ENCODE results near the gene SDK1. TPM values are rescaled to one million over a fixed set of nuclear protein-coding genes. Genes with fewer than 3 reads are reported as not detected.

Gene SDK1
- polyA plus RNA-seq, 10 donors: 1.9 to 6.0 (median 2.7) TPM

DNA sequence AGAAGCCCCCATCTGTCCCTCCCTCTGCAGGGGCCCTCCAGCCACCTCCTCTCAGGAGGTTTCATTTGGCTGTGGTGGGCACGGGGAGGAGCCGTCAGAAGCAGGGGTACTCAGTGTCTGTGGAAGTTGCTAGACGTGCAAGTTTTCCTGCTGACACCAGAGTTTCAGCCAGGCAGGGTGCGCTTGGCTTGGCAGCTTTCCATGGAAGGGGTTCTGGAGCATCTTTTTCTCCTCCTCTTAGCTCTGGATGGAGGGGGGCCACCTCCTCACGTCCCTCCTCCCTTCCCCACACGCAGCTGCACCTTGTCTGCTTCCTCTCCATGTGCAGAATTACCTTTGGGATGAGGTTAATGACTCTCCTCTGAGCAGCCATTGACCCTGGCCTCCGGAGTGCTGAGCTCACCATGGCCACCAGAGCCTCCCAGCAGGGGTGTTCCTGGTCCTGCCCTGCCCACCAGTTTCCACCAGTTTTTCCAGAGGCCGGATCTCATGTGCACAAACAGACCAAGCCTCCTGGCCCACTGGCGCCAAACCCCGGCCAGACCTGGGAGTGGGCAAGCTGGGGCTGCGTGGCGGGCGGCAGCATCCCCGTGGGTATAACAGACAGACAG lies 801.3 kb downstream of the SDK1 start:
- peak in 1 of 3 donors; percentile 39 for DNase-seq

DNA sequence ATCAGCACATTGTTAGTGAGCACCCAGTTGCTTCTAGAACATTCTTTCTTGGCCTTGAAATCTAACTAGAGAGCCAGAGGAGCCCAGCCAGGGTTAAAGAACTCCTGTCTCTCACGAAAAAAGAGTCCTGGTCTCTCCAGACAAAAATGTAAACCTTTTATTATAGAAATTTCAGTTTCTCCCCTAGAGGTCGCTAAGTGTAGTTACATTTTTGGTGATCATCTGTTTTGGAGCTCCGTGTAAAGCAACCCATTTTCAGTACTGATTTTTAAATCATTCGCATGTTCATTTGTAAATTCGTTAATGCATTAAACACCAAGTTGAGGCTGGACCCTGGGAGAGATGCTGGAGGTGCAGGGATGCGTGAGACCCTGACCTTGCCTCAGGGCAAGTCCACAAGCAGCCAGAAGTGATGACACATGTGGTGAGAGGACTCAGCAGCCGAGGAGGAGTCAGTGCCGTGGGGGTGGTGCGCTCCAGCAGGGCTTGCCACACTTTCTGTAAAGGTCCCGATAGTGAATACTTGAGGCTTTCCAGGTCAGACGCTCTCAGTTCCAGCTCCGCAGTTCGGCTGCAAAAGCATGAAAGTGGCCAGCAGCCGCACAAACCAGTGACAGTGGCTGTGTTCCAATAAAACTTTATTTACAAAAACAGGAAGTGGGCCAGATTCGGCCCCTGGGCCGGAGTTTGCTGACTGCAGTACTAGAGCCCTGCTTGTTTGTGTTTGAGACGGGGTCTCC lies 802.5 kb downstream of the SDK1 start:
- DNase-seq: no peak

DNA sequence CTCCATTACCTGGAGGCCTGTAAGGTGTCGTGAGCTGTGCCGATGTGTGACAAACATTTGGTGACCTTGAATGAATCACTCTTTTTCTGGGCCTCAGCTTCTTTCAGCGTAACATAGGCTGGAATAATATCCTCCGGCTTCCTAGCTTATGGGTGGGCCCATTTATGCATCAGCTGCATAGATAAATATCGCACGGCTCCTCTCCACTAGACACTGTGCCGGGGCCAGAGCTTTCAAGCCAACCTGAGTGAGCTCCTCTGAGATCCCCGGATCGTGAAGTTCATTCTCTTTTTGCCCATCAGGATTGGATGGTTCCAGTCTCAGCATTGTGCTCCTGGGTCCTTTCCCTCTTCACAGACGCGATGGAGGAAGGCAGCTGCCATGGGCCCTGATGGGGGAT lies 806.8 kb downstream of the SDK1 start:
- no peak for DNase-seq

- DNase-seq: no peak
These were observed 807.9 kb downstream of the SDK1 start for GRCh38 chr7:4108951-4109350.

- no peak for DNase-seq
These were observed 808.5 kb downstream of the SDK1 start for GRCh38 chr7:4109481-4110110.

GRCh38 chr7:4110438-4110837 lies 809.4 kb downstream of the SDK1 start:
- no peak for DNase-seq

DNA sequence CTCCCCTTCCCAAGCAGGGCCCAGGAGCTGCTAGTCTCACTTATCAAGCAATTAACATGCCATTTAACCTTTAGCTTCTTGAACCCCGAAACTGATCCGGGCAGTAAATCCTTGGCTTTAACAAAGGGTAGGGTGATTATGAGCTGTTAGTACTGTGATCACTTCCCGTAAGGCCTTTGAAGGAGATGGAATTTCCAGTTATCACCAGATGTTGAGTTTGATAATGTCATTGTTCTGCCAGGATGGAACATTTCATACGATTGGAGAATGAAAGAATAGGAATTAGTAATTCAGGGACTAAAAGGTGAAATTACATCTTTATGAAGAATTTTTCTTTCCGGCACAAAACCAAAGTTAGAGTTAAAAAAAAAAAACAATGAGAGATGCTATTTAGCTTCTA lies 810.1 kb downstream of the SDK1 start:
- DNase-seq: no peak

GRCh38 chr7:4113271-4113670 lies 812.2 kb downstream of the SDK1 start:
- no peak for DNase-seq

GRCh38 chr7:4113976-4114375 lies 812.9 kb downstream of the SDK1 start:
- no peak for DNase-seq

DNA sequence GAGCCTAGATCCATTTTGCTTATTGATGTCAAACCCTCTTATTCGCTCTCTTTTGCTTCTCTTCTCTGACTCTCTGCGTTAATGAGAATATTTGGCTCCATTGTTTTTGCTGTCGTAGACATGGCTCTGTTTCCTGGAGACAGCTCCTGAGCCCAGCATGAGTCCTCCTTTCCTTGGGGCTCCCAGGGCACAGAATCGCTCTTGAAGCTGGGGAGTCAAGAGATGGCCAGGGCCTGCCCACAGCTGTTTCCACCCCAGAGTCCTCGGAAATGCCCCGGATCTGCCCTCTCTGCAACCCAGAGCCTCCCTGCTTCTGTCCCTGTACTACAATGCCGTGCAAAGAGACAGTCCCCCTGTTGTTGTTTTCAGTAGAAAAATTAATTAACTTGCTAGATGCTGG lies 814.4 kb downstream of the SDK1 start:
- DNase-seq: no peak

DNA sequence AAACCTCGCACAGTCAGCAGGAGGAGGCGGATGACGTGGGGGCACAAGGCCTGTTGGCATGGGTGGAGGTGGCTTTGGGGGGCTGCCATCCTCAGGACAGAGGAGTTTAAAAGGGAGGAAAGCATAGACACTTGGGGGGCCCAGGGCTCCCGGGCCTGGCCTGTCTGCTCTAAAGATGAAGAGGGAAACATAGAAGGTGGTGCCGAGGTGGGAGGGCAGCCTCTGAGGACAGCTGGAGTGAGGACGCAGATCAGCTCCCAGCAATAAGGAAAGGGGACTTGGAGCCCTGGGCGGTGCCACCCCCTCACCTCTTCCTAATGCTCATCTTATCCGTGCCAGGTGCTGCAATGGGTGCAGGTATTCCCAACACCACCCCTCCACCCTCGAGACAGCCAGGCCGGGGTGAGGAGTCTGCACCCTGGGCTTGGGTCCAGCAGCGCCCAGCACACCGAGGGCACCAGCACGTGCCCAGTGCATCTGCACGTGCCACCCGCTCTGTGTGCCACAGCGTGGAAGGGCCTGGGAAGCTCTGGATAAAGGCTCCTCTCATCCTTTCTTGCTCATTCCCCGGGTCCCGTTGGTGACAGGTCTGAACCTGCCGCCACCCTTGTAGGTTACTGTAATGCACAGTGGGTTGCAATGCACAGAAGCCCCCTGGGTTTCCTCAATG lies 815.0 kb downstream of the SDK1 start:
- no peak for DNase-seq

DNA sequence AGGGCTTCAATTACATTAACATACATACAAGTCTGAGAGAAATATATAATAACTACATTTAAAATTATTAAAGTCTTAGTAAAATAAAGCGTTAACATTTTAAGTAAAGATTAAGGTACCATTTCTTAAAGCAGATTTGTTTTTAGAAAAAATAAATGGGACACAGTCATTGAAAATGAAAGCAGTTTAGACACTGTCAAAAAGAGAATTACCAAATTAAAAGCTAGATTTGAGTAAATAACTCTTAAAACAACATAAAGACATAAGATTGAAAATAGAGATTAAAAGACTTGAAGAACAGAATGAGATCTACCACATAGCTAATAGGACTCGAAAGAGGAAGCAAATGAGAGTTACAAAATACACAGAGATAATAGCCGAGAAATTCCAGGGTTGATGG lies 818.8 kb downstream of the SDK1 start:
- DNase-seq: no peak

DNA sequence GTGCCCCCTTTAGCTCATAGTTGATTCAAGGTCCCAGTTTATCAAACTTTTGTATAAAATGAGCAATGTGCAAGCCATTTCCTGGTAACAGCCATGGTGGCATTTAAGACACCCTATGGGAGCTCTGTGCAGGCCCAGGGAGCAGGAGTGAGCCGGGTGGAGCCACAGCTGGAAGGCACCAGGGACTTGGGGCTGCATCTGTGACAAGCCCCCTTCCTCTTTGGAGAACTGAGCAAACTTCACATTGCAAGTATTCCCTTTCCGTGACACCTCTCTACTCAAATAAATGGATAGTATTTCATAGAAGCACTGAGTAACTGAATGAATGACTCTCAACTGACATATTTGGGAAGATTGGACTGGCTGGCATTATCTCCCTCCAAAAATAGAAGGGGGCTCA lies 822.3 kb downstream of the SDK1 start:
- DNase-seq: no peak

DNA sequence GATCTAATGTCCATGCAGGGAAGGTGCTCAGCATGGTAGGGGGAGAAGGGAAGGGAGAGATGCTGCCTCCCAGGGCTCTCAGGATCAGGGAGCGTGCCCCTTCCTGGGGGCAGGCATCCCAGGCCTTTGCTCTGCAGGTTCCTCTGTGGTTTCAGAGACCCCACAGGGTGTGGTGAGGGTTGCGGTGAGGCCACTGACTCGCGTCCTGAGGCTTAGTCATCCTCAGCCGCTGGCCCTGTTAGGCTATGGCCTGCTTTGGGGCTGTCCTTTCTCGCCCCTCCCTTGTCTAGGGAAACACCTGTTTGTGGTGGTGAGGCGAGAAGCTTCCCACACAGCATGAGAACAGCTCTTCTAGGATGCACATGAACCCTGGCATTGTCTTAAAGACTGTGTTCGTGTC lies 822.8 kb downstream of the SDK1 start:
- no peak for DNase-seq

DNA sequence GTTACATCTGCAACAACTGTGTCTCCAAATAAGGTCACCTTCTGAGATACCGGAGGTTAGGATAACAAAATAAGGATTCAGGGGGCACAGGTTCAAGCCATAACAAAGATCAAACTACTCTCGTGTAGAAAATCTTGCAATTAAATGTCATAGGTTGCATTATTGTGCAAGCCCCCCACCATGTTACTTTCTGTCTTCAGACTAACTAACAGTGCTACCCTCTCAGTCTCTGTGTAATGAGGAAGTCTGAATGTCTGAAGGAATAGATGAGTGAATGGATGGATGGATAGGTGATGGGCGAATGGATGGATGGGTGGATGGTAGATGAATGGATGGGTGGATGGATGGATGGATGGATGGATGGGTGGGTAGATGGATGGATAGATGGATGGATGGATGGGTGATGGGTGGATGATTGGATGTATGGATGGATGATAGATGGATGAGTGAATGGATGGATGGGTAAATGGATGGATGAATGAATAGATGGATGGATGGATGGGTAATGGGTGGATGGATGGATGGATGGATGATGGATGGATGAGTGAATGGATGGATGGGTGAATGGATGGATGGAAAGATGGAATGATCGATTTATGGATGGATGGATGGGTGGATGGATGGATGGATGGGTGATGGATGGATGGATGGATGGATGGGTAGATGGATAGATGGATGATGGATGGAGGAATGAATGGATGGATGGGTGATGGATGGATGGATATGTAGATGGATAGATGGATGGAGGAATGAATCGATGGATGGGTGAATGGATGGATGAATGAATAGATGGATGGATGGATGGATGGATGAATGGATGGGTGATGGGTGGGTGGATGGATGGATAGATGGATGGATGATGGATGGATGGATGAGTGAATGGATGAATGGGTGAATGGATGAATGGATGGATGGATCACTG lies 823.8 kb downstream of the SDK1 start:
- no peak for DNase-seq

- no peak for DNase-seq
These were observed 827.0 kb downstream of the SDK1 start for GRCh38 chr7:4127909-4128560.

DNA sequence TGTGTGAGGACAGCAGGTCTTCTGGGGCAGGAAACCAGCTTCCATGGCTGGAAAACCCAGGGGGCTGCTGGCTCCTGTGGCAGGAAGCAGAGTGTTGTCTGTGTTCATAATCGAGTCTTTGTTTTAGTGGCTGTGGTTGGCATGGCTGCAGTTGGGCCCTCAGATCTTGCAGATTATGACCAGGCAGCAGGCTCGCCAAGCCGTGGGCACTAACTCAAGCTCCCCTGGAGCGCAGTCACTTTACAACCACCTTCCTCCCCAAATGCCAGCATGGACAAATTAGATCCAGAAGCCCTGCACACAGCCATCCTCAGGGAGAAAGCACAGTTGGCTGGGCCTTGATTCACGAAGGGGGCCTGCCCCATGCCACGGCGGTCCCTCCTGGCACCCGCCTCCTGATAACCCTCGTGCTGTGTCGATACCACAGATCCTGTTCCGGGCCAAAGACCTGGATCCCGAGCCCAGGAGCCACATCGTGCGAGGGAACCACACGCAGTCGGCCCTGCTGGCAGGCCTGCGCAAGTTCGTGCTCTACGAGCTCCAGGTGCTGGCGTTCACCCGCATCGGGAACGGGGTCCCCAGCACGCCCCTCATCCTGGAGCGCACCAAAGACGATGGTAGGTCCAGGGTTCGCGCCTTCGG lies 828.5 kb downstream of the SDK1 start:
- no peak for DNase-seq

GRCh38 chr7:4131063-4131462 lies 830.0 kb downstream of the SDK1 start:
- peak in 1 of 3 donors; percentile 42 for DNase-seq

- DNase-seq: no peak
These were observed 831.2 kb downstream of the SDK1 start for GRCh38 chr7:4132221-4132620.

DNA sequence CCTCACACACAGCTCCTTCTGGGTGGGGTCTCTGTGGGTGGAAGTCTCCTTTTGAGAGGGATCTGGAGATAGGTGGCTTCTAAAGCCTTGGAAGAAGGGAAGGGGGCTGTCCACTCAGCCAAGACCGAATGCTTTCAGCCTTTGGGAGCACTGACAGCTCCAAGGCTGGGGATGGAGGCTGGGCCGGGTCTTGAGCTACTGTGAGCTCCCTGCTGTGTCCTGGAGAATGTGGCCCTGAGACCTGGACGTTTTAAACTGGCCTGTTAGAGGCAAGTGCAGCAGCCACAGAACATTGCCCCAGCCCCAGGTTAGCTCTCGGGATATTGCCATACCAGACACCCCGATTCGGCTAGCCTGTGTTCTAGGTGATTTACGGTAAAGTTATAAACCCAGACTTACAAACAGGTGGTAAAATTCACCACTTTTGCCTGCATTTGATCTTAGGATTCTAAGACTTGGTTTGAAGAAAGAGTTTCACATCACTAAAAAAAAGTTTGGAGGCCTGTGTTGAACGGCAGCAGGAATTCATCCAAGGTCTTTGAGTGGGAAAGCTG lies 832.5 kb downstream of the SDK1 start:
- DNase-seq: no peak

Measured in muscle of back (tissue), 11 donors.